Measurements from ENCODE around the gene NHS. TPM values are rescaled to one million over a fixed set of nuclear protein-coding genes. Genes with fewer than 3 reads are reported as not detected.

NHS gene
- total RNA-seq: 3.3 TPM

- peak; percentile 9 for DNase-seq
These were observed at the start of gene NHS for GRCh38 chrX:17374619-17375366. TSS of gene NHS (plus strand) at chrX:17375200. CDS start at chrX:17375758, 558 bp downstream.

- no peak for DNase-seq
These were observed 46.2 kb upstream of the NHS start for GRCh38 chrX:17328837-17329236.

- DNase-seq: no peak
These were observed 38.6 kb upstream of the NHS start for GRCh38 chrX:17336377-17336776.

- DNase-seq: no peak
These were observed 19.0 kb upstream of the NHS start for GRCh38 chrX:17355976-17356375.

GRCh38 chrX:17359500-17359899 is 15.5 kb upstream of the NHS start:
- DNase-seq: no peak

GRCh38 chrX:17361620-17362019 is 13.4 kb upstream of the NHS start:
- no peak for DNase-seq

GRCh38 chrX:17368002-17368401 is 7.0 kb upstream of the NHS start:
- DNase-seq: no peak

GRCh38 chrX:17369309-17369708 is 5.7 kb upstream of the NHS start:
- DNase-seq: no peak

GRCh38 chrX:17370191-17370590 is 4.8 kb upstream of the NHS start:
- DNase-seq: no peak

GRCh38 chrX:17372052-17372451 is 2.9 kb upstream of the NHS start:
- no peak for DNase-seq

- DNase-seq: no peak
These were observed 1.7 kb upstream of the NHS start for GRCh38 chrX:17373337-17373736.

- DNase-seq: no peak
These were observed 302 bp downstream of the NHS start for GRCh38 chrX:17375367-17375636.

- peak; percentile 0 for DNase-seq
These were observed 834 bp downstream of the NHS start for GRCh38 chrX:17375637-17376430.

- DNase-seq: no peak
These were observed 1.6 kb downstream of the NHS start for GRCh38 chrX:17376431-17377077.

- peak; percentile 2 for DNase-seq
These were observed 2.2 kb downstream of the NHS start for GRCh38 chrX:17377091-17377717.

GRCh38 chrX:17377795-17378194 is 2.8 kb downstream of the NHS start:
- no peak for DNase-seq

GRCh38 chrX:17380221-17380620 is 5.2 kb downstream of the NHS start:
- DNase-seq: no peak

GRCh38 chrX:17390419-17390850 is 15.4 kb downstream of the NHS start:
- DNase-seq: no peak

- DNase-seq: no peak
These were observed 20.2 kb downstream of the NHS start for GRCh38 chrX:17395154-17395553.

GRCh38 chrX:17397074-17397473 is 22.1 kb downstream of the NHS start:
- DNase-seq: no peak

- DNase-seq: no peak
These were observed 28.2 kb downstream of the NHS start for GRCh38 chrX:17403189-17403691.

GRCh38 chrX:17403972-17404371 is 29.0 kb downstream of the NHS start:
- no peak for DNase-seq
